ENCODE data around the gene GINS1. TPM values are rescaled to one million over a fixed set of nuclear protein-coding genes. Genes with fewer than 3 reads are reported as not detected.
A peak's percentile ranks its signal among the peaks of the same experiment; 100 is the strongest.

Gene GINS1
- total RNA-seq, 1 experiment from 2014 or later, result 17.1 TPM

GRCh38 chr20:25437153-25437581 lies 29.7 kb downstream of the GINS1 start:
- DNase-seq (ENCODE audit: low read depth), result no peak
- in situ Hi-C loops (cut with HindIII; ENCODE audit: low pct_unique_long_range_greater_than_20kb, low sequenced_read_pairs), result no loop called here

DNA sequence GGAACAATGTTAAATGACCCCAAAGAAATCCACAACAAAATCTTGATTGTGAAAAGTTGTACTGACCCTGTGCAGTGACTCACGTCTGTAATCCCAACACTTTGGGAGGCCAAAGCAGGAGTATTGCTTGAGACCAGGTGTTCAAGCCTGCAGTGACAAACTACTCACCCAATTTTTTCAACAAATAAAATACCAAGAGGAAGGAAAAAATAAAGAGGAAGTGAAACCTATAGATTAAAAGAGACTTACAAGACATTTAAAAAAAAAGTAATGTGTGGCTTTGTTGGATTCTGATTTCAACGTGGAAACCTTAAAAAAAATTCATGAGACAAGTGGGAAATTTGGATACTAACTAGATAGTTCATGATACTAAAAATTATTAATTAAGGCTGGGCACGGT lies 31.9 kb downstream of the GINS1 start:
- DNase-seq (ENCODE audit: low read depth), result no peak
- in situ Hi-C loops (cut with HindIII; ENCODE audit: low pct_unique_long_range_greater_than_20kb, low sequenced_read_pairs), result no loop called here

DNA sequence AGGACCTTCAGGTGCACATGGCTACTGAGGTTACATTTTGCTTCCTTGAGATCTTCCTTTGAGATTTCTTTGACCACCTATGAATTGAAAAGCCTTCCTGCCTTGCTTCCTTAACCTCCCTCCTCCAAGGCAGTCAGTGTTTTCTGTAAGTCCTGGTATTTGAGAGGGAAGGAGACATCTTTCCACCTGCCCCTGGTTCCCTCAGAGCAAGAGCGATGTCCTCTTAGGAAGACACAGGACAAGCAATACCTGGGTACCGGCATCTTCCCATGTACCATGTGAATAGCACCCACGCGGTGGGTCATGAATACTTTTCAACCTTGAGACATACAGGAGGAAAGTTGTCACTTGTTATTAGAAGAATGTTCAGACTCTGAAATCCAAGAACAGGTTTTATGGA lies 37.1 kb downstream of the GINS1 start:
- in situ Hi-C loops (cut with HindIII; ENCODE audit: low pct_unique_long_range_greater_than_20kb, low sequenced_read_pairs), result no loop called here
- no peak for DNase-seq (ENCODE audit: low read depth)

GRCh38 chr20:25447671-25448070 lies 40.2 kb downstream of the GINS1 start:
- in situ Hi-C loops (cut with HindIII; ENCODE audit: low pct_unique_long_range_greater_than_20kb, low sequenced_read_pairs), result no loop called here
- no peak for DNase-seq (ENCODE audit: low read depth)

- no peak for DNase-seq (ENCODE audit: low read depth)
- in situ Hi-C loops (cut with HindIII; ENCODE audit: low pct_unique_long_range_greater_than_20kb, low sequenced_read_pairs), result no loop called here
Observed at GRCh38 chr20:25452333-25452732, 44.9 kb downstream of the GINS1 start.

GRCh38 chr20:25453035-25453810 lies 45.8 kb downstream of the GINS1 start:
- in situ Hi-C loops (cut with HindIII; ENCODE audit: low pct_unique_long_range_greater_than_20kb, low sequenced_read_pairs), result no loop called here
- peak; percentile 42 for DNase-seq (ENCODE audit: low read depth)

- DNase-seq (ENCODE audit: low read depth), result no peak
- in situ Hi-C loops (cut with HindIII; ENCODE audit: low pct_unique_long_range_greater_than_20kb, low sequenced_read_pairs), result no loop called here
Observed at GRCh38 chr20:25454153-25454900, 46.9 kb downstream of the GINS1 start.

DNA sequence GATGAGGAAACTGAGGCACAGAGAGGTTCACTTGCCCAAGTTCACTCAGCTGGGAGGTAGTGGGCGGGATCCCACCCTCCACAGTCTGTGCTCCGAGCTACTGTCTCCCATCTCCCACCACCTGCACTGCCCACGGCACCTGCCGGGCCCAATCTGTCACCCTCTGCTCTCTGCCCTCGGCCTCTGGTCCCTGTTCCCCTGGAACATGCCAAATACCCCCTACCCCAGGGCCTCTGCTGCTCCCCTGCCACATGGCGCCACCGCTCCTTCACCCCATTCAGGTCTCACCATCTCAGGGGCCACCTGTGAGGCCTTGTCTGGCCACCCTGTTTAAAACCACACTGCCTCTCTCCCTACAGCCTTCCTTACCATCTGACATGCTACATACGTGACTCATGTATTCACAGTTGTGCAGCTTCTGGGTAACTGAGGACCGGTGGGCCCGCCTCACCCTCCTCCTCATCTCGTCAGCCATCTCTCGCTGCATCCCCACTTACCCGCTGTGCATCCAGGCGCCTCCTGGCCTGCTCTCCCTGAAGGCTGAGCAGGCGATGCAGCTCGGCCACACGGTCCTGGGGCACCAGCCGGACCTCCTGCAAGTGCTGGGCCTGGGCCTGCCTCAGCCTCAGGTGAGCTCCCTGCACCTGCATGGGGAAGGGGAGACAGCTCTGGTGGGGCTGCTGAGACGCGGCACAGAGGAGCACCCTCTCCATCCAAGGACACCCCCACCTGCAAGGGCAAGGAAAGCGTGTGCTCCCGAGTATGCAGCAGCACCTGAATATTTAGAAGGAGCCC lies 50.6 kb downstream of the GINS1 start:
- DNase-seq (ENCODE audit: low read depth), result no peak
- in situ Hi-C loops (cut with HindIII; ENCODE audit: low pct_unique_long_range_greater_than_20kb, low sequenced_read_pairs), result no loop called here

DNA sequence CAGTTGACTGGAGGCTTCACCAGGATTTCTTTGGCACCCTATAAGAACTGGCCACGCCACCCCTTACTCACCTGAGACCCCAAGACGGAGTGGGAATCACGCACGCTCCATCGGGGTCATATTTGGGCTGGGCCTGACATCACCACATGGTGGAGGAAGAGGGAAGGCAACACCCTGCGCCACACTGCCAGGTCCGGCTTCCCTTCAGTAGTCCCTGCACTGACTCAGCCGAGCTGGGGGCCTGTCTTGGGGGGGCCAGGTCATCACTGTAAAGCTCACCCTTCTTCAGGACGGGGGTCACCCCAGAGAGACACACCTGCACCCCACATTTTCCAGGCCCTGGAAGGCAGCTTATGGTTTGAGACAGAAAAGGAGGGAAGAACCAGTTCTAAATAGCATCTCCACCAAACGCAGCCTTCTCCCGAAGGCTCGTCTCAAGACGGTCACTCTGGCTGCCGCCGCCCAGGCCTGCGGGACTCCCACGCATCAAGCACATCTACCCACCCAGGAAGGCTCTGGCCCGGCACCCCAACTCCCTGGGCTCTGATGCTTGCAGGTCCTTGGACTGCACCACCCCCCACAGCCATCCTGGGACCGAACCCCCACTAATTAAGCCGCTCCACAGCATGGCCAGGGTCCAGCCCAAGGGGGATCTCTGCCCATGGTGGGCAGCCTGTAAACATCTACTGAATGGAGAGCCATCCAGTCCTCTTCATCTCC lies 51.8 kb downstream of the GINS1 start:
- in situ Hi-C loops (cut with HindIII; ENCODE audit: low pct_unique_long_range_greater_than_20kb, low sequenced_read_pairs), result no loop called here
- DNase-seq (ENCODE audit: low read depth), result no peak

DNA sequence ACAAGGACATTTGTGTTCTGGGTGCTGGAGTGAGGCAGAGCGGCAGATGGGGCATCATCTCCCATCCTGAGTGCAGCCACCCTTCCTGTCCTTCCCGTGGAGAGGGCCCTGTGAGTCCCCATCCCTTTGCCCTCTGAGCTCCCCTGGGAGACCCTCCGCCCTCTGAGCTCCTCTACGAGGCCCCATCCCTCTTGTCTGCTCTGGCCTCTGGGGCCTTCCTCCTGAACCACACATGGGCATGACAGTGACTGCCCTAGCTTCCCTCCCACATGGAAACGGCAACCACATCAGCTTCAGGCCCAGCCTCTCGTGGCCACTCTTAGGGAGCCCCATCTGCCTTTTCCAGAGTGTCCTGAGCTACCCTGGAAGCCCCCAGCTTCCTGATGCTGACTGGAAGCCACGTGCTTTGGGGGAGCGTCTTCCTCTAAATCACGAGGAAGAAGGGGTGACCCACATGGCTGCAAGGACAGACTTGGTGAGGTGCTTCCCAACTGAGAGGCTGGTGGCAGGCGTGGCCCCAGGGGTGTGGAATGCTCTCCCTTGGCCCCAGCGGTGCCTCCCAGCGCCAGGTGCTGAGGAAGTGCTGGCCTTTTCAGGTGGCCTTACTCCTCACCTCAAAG lies 52.6 kb downstream of the GINS1 start:
- in situ Hi-C loops (cut with HindIII; ENCODE audit: low pct_unique_long_range_greater_than_20kb, low sequenced_read_pairs), result no loop called here
- DNase-seq (ENCODE audit: low read depth), result no peak

DNA sequence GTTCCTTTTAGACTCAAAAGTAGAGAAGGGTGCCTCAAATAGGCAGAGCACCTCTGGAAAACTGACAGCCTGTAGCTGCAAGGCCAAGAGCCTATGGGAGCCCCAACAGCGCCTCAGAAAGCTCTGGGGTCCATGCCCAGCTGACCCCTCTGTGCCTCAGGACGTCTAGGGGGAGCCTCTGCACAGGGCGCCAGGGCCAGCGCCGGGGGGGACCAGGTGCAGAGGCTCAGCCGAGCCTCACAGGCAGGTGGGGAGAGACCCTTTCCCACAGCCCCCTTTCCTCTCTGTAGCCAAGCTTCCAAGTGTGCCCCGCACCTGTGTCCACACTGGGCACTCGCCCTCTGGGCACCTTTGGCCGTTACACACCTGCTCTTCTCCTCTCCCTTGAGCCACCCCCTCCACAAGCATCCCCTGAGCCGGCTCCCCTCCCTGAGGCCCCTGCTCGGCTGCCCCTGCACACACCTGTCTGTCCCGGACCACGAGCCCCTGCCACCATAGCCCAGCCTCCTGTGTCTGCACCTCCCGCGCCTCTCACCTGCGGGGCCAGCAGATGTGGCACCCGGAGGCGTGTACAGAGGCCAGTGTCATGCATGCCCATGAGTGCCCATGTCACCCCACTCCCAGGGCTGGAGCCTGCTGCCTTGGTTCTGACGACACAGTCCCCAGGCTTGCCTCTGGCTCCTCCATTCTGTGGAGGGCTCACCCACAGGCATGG lies 53.2 kb downstream of the GINS1 start:
- in situ Hi-C loops (cut with HindIII; ENCODE audit: low pct_unique_long_range_greater_than_20kb, low sequenced_read_pairs), result no loop called here
- DNase-seq (ENCODE audit: low read depth), result no peak

DNA sequence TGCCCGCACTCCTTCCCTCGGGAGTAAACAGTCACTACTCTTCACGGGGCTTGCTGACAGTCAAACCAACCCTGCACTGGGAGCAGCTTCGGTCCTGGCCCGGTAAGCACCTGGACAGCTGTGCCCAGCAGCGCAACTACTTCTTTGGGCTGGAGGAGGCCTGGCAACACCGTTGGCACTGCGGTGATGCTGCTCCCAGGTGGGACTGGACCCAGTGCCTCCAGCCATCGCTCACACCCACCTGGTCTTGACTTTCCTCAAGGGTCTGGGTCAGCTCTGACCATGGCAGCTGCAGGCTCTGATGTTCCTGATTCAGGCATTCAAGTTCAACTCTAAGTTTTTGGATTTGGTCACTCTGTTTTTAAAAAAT lies 53.8 kb downstream of the GINS1 start:
- in situ Hi-C loops (cut with HindIII; ENCODE audit: low pct_unique_long_range_greater_than_20kb, low sequenced_read_pairs), result no loop called here
- DNase-seq (ENCODE audit: low read depth), result no peak

- no peak for DNase-seq (ENCODE audit: low read depth)
- in situ Hi-C loops (cut with HindIII; ENCODE audit: low pct_unique_long_range_greater_than_20kb, low sequenced_read_pairs), result no loop called here
Observed at GRCh38 chr20:25461786-25462545, 54.5 kb downstream of the GINS1 start.

DNA sequence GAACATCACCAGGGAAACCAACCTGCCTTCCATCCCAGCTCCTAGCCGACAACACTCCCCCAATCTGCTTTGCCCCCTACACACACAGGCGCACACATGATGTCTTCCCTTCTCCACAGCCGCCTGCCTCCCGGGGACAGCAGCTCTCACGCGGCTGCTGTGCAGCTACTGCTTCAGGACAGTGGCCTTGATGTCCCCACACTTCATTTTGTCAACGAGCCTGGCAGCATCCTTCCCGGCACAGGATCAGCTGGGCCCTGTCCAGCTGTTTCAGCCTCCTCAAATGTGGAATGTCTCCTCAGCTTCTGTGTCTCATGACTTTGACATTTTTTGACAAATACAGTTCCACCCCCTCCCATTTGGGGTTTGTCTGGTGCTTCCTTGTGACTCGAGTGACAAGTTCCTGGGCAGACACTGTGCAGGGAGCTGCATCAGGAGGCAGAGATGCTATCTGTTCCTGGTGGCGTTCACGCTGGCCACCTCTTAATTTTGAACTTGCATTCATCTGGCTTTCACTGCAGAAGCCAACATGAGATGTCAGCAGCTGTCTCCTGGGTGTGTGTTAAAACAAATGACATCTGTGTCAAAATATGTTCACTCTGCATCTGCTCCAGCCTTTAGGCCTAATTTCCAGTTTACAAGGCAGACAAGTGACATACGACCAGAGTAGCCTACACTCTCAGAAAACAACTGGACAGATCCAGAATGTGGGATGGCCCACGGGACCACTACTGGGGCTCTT lies 57.2 kb downstream of the GINS1 start:
- no peak for DNase-seq (ENCODE audit: low read depth)
- in situ Hi-C loops (cut with HindIII; ENCODE audit: low pct_unique_long_range_greater_than_20kb, low sequenced_read_pairs), result no loop called here

DNA sequence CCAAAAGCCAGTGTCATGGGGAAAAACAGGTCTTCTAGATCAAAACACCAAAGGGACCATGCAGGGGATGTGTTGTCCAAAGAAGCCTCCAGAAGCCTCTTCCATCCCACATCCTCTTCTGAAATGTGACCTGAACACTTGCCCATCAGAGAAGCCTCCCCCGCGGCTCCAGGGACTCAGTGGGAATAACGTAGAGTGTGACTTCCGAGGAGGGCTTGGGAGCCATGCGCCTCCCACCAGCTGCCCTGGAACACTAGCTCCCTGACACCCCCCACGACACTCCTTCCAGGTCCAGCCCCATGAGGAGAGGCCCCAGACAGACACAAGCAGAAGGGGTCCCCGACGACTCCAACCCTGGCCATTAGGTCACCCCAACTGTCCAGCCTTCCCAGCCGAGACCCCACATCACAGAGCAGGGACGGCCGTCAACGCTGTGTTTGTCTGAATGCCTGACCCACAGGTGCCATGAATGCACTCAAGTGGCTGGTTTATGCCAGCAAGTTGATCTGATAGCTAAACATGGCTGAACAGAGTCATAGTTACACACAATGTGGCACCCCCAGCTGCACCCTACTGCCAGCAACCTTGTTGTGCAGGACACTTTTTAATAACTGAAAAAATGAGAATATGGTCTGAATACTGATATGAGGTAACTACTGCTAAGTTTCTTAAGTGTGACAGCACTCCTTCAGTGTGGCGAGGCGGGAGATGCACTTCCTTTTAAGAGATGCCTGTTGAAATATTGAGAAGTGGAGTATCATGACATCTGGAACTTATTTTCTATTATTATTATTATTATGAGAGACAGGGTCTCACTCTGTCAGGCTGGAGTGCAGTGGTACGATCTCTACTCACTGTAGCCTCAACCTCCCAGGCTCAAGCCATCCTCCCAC lies 58.0 kb downstream of the GINS1 start:
- in situ Hi-C loops (cut with HindIII; ENCODE audit: low pct_unique_long_range_greater_than_20kb, low sequenced_read_pairs), result no loop called here

More for the DNA sequence above, 58.0 kb downstream of the GINS1 start:
- no peak for DNase-seq (ENCODE audit: low read depth)
